ENCODE data around the gene NSF.
"Not testable (repeated sequence)": the region's sequence is repeated elsewhere in the genome, so short reads cannot be mapped to it uniquely, and the experiment has no call there.

NSF gene

DNA sequence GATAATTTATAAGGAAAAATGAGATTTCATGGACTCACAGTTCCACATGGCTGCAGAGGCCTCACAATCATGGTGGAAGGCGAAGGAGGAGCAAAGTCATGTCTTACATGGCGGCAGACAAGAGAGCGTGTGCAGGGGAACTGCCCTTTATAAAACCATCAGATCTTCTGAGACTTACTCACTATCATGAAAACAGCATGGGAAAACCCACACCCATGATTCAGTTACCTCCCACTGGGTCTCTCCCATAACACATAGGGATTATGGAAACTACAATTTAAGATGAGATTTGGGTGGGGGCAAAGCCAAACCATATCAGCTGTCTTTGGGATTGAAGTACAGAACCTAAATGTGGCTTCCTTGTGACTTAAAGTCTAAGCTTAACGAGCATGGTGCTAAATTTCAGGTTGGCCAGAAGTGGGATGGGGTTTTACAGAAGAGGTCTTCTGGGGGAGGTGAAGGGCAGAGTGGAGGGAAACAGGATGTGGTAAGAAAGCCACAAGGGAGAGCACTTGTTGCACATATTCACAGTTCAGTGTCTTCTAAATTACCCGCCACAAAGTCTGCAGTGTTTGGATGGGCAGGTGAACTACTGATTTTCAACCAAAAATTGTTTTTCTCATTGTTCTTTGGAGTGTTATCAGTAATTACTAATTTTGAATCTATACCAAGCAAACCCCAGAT is 38.4 kb downstream of the NSF start:
- not testable (repeated sequence) for DNase-seq (ENCODE audit: low read depth in 2 of 3, low spot score in 1 of 3)

DNA sequence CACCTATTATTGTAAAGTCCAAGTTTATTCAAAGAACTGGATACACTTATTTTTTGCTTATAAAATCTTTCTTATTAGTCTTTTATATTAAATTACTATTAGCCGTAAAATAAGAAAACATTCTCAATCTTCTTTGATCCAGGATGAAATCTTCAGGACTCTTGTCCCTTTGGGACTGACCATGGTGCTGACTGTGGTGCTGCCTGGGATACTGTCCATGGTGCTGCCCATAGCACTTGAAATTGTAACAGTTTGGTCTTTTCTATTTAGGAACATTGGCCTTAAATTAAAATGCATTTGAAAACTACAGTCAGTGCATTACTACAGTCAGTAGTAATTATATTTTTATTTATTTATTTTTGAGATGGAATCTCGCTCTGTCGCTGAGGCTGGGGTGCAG is 41.7 kb downstream of the NSF start:
- not testable (repeated sequence) for DNase-seq (ENCODE audit: low read depth in 2 of 3, low spot score in 1 of 3)

DNA sequence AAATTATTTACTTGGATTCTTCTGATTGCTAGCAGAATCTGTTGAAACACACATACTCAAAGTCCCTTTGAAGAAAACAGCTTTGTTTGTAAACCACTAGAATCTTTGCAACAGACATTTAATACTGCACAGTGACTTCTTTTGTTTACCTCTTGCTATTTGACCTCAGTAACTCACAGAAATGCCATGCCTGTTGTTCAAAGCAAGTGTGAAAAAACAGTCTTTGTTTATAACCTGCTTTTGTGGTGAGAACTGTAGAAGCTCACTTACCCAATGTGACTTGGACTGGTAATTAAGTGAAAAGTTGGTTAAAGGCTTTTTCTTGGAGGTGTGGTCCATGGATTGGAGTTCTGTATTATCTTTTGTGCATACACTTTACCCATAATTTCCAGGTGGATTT is 44.4 kb downstream of the NSF start:
- not testable (repeated sequence) for DNase-seq (ENCODE audit: low read depth in 2 of 3, low spot score in 1 of 3)

DNA sequence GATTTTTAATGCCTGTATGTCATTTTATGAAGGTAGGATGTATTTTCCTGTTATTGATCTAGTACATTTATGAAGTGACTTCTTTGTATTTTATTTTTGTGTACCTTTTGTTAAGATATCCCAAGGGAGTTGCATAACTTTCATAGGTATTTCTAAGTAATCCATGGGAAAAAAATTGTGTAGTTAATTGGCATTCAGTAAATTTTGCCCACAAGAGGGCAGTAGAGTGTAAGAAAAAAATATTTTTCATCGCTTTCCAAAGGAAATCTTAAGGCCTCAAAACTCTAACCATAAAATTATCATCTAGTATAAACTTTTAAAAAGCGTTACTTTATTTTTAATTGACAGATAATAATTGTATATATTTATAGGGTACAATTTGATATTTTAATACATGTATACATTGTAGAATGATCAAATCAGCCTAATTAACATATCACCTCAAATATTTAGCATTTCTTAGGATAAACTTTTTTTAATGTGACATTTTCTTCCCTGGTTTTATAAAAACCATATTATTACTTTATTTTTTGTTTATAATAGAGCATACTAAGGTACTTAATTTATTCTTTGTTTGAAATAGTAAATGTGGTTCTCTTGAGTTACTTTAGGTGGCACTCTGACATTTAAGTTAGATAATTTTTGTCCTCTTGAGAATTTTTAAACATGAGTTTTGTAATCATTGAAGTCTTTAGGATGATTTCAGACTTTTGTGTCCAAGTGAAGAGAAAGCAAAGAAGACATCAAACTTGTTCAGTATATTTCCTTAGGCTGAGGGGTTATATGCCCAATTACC is 51.6 kb downstream of the NSF start:
- DNase-seq (ENCODE audit: low read depth in 2 of 3, low spot score in 1 of 3), result not testable (repeated sequence)

DNA sequence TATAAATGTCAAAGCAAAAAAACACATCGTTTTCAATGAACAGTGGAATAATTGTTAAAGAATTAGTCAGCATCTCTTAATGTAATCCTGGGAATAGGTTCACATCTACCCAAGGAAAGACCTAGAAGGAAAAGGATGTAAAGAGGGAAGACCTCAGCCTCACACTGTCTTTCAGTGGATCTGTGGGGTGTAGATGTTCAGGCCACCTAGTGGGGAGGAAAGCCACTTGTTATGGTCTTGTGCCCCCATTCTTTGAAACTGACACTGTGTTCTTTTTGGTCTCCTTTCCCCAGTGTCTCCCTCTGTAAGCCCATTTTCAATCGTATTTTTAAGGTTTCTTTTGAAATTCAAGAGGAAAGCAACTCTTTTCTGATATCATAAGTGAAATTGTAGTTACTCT is 56.8 kb downstream of the NSF start:
- not testable (repeated sequence) for DNase-seq (ENCODE audit: low read depth in 2 of 3, low spot score in 1 of 3)

DNA sequence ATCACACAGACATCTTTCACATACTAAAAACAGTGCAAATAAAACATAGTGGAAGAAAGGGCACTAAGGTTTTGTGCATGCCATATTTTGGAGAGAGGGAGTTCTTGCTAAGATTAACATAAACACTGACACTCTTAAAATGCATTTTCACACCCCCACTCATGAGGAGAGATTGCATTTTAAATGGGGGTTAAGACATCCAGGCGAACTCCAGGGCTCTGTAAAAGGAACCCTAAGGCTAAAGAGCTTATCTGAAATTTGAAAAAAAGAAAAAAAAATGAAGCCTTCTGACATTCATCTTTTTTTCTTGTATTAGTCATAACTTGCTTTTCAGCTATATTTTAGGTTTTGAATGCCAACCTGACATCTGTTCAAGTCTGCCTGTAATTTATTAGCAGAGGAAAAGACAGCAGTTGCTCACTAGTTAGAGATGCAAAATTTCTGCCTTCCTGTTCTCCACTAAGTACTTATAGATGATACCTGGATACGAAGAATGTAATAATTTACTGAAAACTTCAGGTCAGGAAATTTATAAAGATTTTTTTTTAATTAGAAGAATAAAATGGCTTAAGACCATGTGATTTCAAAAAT is 57.3 kb downstream of the NSF start:
- not testable (repeated sequence) for DNase-seq (ENCODE audit: low read depth in 2 of 3, low spot score in 1 of 3)

DNA sequence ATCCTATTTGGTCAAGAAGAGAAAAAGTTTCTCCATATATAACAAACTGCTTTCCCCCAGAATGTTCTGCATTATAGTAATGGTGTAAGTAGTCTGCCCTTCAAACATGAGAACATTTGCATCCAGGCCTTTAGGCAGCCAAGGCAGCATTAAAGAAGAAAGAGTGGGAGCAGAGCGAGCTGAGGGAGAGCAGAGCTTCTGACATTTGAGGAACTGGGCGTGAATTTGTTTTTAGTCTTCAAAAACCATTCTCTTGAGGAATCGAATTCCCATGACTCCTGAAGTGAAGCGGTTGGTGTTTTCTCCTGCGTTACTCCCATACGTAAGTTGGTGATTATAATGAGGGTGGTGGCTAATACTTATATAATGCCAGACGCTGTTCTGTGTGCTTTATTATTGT is 58.8 kb downstream of the NSF start:
- DNase-seq (ENCODE audit: low read depth in 2 of 3, low spot score in 1 of 3), result not testable (repeated sequence)

DNA sequence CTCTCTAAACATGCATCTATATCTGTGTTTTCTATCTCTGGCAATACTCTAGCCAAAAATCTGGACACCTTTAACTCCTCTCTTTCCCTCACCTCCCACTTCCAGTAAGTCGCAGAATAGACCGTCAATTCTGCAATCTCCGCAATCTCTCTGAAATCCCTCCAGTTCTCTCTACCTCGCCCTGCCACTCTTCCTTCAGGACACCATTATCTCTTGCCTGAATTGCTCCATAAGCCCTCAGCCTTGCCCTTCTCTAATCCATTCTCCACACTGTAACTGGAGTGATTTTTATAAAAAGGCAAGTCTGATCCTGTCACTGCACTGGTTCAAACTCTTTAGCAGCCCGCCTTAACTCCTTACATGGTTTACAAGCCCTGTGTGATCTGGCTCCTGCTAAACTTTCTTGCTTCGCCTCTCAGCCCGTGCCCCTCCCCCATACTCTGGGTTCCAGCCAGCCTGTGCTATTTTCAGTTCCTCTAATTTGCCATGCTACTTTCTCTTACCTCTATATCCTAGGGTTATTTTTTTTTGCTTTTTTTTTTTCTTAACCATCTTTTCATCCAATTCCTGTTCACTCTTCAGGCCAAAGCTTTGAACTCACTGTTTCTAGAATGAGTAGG is 61.7 kb downstream of the NSF start:
- DNase-seq (ENCODE audit: low read depth in 2 of 3, low spot score in 1 of 3), result not testable (repeated sequence)

DNA sequence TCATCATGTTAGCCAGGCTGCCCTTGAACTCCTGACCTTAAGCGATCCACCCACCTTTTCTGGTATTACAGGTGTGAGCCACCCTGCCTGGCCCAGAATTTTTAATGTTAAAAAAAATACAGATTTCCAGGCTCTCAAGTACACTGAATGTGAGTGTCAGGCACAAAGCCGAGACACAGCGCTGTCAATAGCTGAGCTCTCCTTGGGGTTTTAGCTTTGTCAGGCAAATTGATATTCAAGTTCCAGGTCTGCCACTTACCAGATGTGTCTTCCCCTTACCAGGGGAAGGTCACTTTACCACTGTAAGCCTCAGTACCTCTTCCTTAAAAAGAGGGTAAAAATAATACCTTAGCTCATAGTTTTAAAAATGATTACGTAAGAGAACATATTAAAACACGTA is 67.8 kb downstream of the NSF start:
- DNase-seq (ENCODE audit: low read depth in 2 of 3, low spot score in 1 of 3), result not testable (repeated sequence)

DNA sequence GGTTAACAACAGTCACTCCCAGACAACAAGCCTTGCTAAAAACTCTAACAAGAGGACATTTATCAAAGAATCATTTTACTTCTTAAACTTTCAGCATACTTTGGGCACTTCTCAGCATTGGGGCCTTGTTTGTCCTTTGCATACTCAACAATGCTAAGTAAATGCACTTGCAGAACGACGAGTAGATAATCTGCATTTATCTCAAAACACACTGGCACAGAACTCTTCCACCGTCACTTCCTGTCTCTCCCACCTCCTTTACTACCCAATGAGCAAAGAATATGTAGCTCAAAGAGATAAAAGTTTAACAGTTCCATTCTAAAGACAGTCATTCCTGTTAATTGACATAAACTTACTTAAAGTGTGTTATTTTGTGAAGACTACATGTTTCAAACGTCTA is 69.2 kb downstream of the NSF start:
- not testable (repeated sequence) for DNase-seq (ENCODE audit: low read depth in 2 of 3, low spot score in 1 of 3)

DNA sequence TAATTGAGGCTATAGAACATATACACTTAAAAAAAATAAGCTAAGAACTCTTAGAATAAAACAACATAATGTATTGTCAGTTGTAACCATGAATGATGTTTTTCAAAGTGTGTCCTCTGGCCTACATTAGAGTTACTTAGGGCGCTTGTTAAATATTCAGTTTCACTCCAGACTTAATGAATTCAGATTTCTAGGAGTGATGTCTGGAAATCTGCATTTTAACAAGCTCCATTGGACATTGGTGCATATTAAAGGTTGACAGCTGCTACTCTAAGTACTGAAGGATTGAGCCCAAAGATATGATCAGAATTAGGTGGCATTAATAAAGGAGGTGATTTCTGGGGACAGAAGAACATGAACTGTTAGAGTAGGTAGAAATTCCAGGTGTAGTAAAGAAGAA is 72.7 kb downstream of the NSF start:
- not testable (repeated sequence) for DNase-seq (ENCODE audit: low read depth in 2 of 3, low spot score in 1 of 3)

DNA sequence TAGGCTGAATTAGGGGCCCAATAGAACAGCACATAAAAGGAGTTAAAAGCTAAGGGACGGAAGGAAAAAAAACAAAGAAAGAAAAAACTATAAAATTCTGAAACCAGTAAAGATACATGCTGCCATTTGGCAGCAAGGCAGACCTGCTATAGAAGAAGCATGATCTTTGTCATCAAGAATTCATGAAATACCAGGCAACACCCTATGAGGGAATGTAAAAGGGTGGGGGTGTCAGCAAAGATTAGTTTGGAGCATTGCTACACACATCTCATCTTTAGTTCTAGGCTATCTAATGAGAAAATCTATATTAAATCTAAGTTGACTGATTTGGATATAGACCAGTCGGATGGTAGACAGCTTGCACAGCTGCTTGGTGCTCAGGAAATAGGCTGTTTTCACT is 73.1 kb downstream of the NSF start:
- not testable (repeated sequence) for DNase-seq (ENCODE audit: low read depth in 2 of 3, low spot score in 1 of 3)

DNA sequence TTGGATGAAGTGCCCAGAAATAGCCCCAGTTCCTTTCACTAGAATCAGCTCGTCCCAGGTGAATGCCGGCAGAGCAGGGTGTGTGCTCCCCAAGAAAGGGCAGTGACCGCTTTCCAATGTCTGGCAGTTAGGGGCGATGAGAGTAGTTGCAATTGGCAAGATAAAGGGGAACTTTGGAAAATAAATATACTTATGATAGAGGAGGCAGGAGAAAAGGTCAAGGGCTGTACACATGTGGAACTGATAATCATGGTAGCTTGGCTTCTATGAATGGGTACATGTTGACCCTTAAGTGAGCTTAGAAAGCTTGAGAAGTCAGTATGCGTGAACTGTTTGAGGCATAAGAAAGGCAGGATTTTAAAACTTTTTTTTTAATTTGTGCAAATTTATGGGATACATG is 75.5 kb downstream of the NSF start:
- DNase-seq (ENCODE audit: low read depth in 2 of 3, low spot score in 1 of 3), result not testable (repeated sequence)

DNA sequence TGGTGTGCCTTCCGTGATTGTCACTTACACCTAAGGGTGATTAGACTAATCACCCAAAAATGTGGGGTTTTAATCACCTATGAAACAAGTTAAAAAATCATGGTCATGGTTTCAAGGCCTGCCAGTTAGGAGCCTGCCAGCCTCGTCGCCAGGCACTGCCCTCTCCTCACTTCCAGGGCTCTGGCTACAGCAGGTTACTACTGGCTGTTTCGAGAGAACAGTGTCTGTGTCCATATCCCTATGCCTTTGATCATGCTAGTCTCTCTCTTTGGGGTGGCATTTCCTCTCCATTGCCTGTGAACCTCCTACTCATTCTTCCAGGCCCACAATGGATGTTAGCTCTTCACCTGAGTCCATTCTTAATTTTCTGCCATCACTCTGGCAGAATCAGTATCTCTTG is 80.3 kb downstream of the NSF start:
- DNase-seq (ENCODE audit: low read depth in 2 of 3, low spot score in 1 of 3), result not testable (repeated sequence)

DNA sequence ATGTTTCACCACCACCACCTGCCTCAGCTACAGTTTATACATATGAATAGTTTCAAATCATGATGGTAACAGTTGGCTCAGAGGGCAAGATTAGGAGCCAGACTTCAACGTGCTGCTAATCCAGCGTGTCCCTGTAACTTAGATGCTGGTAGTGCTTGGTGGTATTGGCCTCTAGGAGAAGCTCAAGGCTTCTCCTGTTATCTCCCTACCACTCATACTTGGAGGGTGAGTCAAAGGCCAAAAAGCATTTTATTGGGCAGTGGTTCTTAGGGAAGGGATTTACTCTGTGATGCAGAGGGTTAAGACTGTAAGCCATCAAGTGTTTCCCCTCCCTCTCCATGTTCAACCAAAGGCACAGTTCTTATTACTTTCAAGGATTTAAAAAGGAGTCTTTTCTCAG is 82.3 kb downstream of the NSF start:
- DNase-seq (ENCODE audit: low read depth in 2 of 3, low spot score in 1 of 3), result not testable (repeated sequence)

DNA sequence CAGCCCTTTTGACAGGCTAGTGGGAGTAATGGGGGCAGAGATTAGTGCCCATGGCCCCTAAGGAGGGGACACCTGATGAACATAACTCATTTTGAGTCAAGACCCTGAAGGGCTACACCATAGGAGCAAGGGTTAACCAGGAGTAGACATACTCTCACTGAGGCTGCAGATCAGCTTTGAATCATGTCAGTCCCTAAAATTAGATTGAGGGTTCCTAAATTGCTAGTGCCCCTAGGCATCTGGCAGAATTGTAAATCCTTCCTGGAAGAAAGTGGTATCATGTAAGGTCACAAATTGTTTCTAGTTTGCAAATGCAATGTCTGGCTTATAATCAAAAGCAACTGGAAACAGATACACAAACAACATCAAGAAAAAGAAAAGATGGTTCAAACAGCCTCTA is 87.3 kb downstream of the NSF start:
- DNase-seq (ENCODE audit: low read depth in 2 of 3, low spot score in 1 of 3), result not testable (repeated sequence)

DNA sequence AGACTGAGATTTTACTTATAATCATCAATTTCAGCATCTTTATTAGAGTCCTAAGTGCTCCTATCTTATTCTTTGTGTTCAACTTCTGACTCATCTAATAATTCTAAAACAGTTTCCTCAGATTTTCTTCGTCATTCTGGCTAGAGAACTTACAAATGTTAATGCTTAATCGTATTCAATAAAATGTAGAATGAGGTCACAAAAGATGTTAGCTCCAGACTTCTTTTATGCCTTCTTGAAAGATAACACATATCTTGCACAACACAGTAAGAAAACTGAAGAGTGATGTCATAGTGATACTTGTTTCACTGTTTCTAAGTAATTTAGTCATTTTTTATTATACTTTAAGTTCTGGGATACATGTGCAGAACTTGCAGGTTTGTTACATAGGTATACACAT is 93.2 kb downstream of the NSF start:
- not testable (repeated sequence) for DNase-seq (ENCODE audit: low read depth in 2 of 3, low spot score in 1 of 3)

DNA sequence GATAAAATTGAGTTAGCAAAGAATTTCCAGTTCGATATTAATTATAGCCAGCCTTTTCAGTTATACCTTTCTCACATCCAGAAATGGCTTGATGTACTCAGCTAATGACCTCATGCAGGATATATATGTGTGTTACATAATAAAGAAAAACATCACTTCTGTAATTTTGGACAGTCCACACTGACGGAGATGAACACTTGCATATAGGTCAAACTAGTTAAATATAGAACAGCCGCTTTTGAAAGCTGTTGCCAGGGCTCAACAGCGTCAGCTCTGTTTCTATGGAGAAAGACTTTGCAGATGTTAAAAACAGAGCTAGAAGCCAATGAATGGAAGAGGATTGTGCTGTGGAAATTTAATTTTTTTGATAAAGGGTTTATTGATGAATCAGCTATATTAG is 94.8 kb downstream of the NSF start:
- DNase-seq (ENCODE audit: low read depth in 2 of 3, low spot score in 1 of 3), result not testable (repeated sequence)

DNA sequence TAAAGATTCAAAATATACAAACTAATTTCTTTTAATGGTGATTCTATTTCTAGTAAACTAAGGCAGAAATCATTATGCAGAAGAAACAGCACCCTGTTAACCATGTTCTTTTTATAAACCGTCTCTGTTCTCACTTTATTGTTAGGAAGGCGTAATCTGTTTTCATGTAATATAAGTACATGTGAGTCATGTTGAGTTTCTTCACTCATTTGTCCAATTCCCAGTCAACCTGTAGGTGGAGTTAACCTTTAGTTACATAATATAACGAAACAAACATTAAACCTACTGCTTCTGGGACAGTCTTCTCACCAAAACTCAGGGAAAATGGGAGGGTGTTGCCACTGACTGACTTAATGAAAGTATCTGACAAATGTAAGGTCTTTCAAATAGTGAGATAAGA is 101.7 kb downstream of the NSF start:
- not testable (repeated sequence) for DNase-seq (ENCODE audit: low read depth in 2 of 3, low spot score in 1 of 3)

DNA sequence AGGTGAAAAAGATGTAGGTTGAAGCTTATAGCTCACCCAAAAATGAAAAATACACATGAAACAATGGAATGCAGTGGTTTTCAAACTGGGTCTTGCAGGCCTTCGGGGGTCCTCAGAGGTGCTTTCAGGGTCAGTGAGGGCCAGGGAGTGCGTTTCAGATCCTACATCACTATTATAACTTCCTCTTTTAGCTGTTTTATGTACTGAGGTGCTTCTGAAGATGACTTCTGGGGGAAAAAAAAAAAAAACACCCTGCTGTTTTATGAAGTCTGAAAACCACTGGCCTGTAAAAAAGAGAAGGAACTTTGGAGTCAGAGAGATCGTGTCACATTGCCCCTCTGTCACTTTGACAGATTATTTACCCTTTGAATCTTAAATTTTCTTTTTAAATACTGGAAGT is 102.8 kb downstream of the NSF start:
- not testable (repeated sequence) for DNase-seq (ENCODE audit: low read depth in 2 of 3, low spot score in 1 of 3)

DNA sequence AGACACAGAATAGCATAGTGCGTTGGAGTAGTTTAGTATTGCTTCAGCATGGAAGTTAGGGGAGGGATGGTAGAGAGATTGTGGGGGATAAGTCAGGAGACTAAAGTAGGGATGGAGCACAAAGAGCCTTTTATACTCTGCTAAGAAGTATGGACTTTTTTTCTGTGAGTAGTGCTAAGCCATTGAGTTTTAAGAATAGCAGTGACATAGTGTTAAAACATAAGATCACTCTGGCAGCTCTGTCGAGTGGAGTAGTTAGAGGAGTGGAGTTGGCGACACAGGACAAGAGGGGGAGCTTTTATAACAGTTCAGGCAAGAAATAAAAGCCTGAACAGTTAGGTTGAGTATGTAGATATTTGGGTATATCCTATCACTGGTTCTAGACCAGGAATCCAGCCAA is 106.1 kb downstream of the NSF start:
- DNase-seq (ENCODE audit: low read depth in 2 of 3, low spot score in 1 of 3), result not testable (repeated sequence)

DNA sequence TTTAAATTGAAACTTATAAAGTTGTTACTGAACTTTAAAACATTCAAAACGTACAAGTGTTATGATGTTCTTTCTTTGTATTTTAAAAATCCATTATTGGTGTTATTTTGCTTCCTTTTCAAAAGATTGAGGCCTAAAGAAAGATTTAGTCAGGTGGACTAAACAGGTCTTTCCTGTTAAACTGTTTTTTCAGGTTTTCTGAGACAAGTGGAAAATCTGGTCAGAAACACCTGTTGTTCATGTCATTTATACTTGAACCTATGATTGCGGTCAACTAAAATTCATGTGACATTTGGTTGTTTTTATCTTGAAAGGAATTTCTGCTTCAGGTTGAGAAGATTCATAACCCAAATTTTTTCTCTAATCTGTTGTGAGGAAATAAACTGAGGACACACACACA is 108.5 kb downstream of the NSF start:
- not testable (repeated sequence) for DNase-seq (ENCODE audit: low read depth in 2 of 3, low spot score in 1 of 3)

Measured in stimulated activated CD4-positive, alpha-beta T cell treated with anti-CD3 and anti-CD28 coated beads, Interleukin-12 subunit alpha, Interleukin-12 subunit beta, amount 100 ng/mL, for 48 hours (primary cell).